Measurements from ENCODE around the gene ETFB. TPM values are rescaled to one million over a fixed set of nuclear protein-coding genes. Genes with fewer than 3 reads are reported as not detected.

ETFB gene
- total RNA-seq, 2 donors from 2014 or later: 141 to 217 TPM

GRCh38 chr19:51326216-51327065 is 39.7 kb downstream of the ETFB start:
- no peak for DNase-seq
- Histone ChIP-seq H3K4me3 (no peak overlapping the region), H3K27me3 (peaks cover 16% of the 10 kb centered on the region), H3K9ac (ENCODE audit: low read depth in 2 of 2, low read length in 2 of 2) (no peak overlapping the region), H3K4me1 (no peaks in the 10 kb centered on the region), H3K36me3 (no peaks in the 10 kb centered on the region), H3K9me3 (no peaks in the 10 kb centered on the region), H3K27ac (no peak overlapping the region)
- no peak for TF ChIP-seq CTCF (IDR thresholded peaks at IDR 0.05)
- intact Hi-C loops (cut with DNase I): no loop called here

- Histone ChIP-seq H3K4me3 (no peak overlapping the region), H3K27ac (no peak overlapping the region), H3K9ac (ENCODE audit: low read depth in 2 of 2, low read length in 2 of 2) (no peak overlapping the region), H3K9me3 (no peaks in the 10 kb centered on the region), H3K27me3 (peaks cover 16% of the 10 kb centered on the region), H3K36me3 (no peaks in the 10 kb centered on the region), H3K4me1 (no peaks in the 10 kb centered on the region)
- intact Hi-C loops (cut with DNase I): no loop called here
- no peak for TF ChIP-seq CTCF (IDR thresholded peaks at IDR 0.05)
- no peak for DNase-seq
These were observed 40.8 kb downstream of the ETFB start for GRCh38 chr19:51325161-51325976.

GRCh38 chr19:51324167-51324481 is 42.1 kb downstream of the ETFB start:
- H3K4me3 ChIP-seq: no peak overlapping the region
- no peak for DNase-seq
- H3K9ac ChIP-seq (ENCODE audit: low read depth in 2 of 2, low read length in 2 of 2): no peak overlapping the region
- peaks cover 16% of the 10 kb centered on the region for H3K27me3 ChIP-seq
- H3K4me1 ChIP-seq: no peaks in the 10 kb centered on the region
- no peaks in the 10 kb centered on the region for H3K36me3 ChIP-seq
- intact Hi-C loops (cut with DNase I): no loop called here
- H3K9me3 ChIP-seq: no peaks in the 10 kb centered on the region
- no peak overlapping the region for H3K27ac ChIP-seq
- TF ChIP-seq CTCF (IDR thresholded peaks at IDR 0.05): no peak

GRCh38 chr19:51323481-51324166 is 42.6 kb downstream of the ETFB start:
- DNase-seq: no peak
- no peak for TF ChIP-seq CTCF (IDR thresholded peaks at IDR 0.05)
- H3K27me3 ChIP-seq: peaks cover 16% of the 10 kb centered on the region
- H3K36me3 ChIP-seq: no peaks in the 10 kb centered on the region
- intact Hi-C loops (cut with DNase I): no loop called here
- no peak overlapping the region for H3K4me3 ChIP-seq
- H3K4me1 ChIP-seq: no peaks in the 10 kb centered on the region
- no peaks in the 10 kb centered on the region for H3K9me3 ChIP-seq
- no peak overlapping the region for H3K9ac ChIP-seq (ENCODE audit: low read depth in 2 of 2, low read length in 2 of 2)
- H3K27ac ChIP-seq: no peak overlapping the region

- H3K27me3 ChIP-seq: no peaks in the 10 kb centered on the region
- DNase-seq: no peak
- no peak for TF ChIP-seq CTCF (IDR thresholded peaks at IDR 0.05)
- H3K9me3 ChIP-seq: no peaks in the 10 kb centered on the region
- no peak overlapping the region for H3K4me3 ChIP-seq
- no peak overlapping the region for H3K27ac ChIP-seq
- no peak overlapping the region for H3K9ac ChIP-seq (ENCODE audit: low read depth in 2 of 2, low read length in 2 of 2)
- no peaks in the 10 kb centered on the region for H3K36me3 ChIP-seq
- H3K4me1 ChIP-seq: no peaks in the 10 kb centered on the region
- intact Hi-C loops (cut with DNase I): no loop called here
These were observed 44.4 kb downstream of the ETFB start for GRCh38 chr19:51321799-51322198.
